HFF-Myc (cell line): ENCODE data around the gene MCMBP.
"Not testable (repeated sequence)": the region's sequence is repeated elsewhere in the genome, so short reads cannot be mapped to it uniquely, and the experiment has no call there.

Experiments
- DNase-seq: peaks from one replicate; pipeline ENCODE4 v3.0.0-alpha.2; 2011; ENCODE audit warnings: low read depth; ENCODE audit errors: extremely low read depth
- H3K4me3 ChIP-seq: replicated peaks from 2 replicates; pipeline ENCODE4 v1.5.1; 2011; ENCODE audit warnings: low read depth, mild to moderate bottlenecking, control low read depth, low read length
- CTCF ChIP-seq: IDR thresholded peaks from 2 replicates; pipeline ENCODE4 v1.5.1; 2012; ENCODE audit warnings: mild to moderate bottlenecking, low read depth, low read length, control low read depth; ENCODE audit errors: missing control alignments

The MCMBP gene

GRCh38 chr10:119803264-119803663, 69.4 kb downstream of the MCMBP start:
- TF ChIP-seq CTCF, result no peak
- no peak for DNase-seq
- H3K4me3 ChIP-seq, result no peak overlapping the region

- no peak for TF ChIP-seq CTCF
- H3K4me3 ChIP-seq, result no peak overlapping the region
- DNase-seq, result no peak
These were observed 70.6 kb downstream of the MCMBP start for GRCh38 chr10:119801998-119802538.

- no peak overlapping the region for H3K4me3 ChIP-seq
- no peak for DNase-seq
- TF ChIP-seq CTCF, result no peak
These were observed 71.5 kb downstream of the MCMBP start for GRCh38 chr10:119801176-119801575.

- no peak for DNase-seq
- H3K4me3 ChIP-seq, result no peak overlapping the region
- TF ChIP-seq CTCF, result no peak
These were observed 76.6 kb downstream of the MCMBP start for GRCh38 chr10:119796039-119796438.

- H3K4me3 ChIP-seq, DNase-seq: not testable (repeated sequence)
These were observed 77.5 kb downstream of the MCMBP start for GRCh38 chr10:119795101-119795500.

GRCh38 chr10:119786117-119786769, 86.4 kb downstream of the MCMBP start:
- no peak for DNase-seq
- no peak overlapping the region for H3K4me3 ChIP-seq
- no peak for TF ChIP-seq CTCF

GRCh38 chr10:119784340-119785067, 88.1 kb downstream of the MCMBP start:
- no peak for TF ChIP-seq CTCF
- no peak overlapping the region for H3K4me3 ChIP-seq
- DNase-seq, result no peak
